ENCODE data around the gene CEP72. TPM values are rescaled to one million over a fixed set of nuclear protein-coding genes. Genes with fewer than 3 reads are reported as not detected.
"Not testable (repeated sequence)": the region's sequence is repeated elsewhere in the genome, so short reads cannot be mapped to it uniquely, and the experiment has no call there.

CEP72 gene
- total RNA-seq, 1 donor from 2014 or later, result 4.8 TPM

GRCh38 chr5:581941-582340 is 30.2 kb upstream of the CEP72 start:
- Histone ChIP-seq H3K4me3 (ENCODE audit: low read depth, low read length) (no peak overlapping the region), H3K27me3 (ENCODE audit: control insufficient read depth, insufficient read depth, low read length) (peaks cover 15% of the 10 kb centered on the region), H3K36me3 (ENCODE audit: control insufficient read depth, insufficient read depth, low read length) (no peaks in the 10 kb centered on the region)
- no peak for TF ChIP-seq CTCF (IDR thresholded peaks at IDR 0.05; ENCODE audit: insufficient read depth, low read length, poor library complexity, severe bottlenecking)
- no peak for DNase-seq (ENCODE audit: low read depth)

DNA sequence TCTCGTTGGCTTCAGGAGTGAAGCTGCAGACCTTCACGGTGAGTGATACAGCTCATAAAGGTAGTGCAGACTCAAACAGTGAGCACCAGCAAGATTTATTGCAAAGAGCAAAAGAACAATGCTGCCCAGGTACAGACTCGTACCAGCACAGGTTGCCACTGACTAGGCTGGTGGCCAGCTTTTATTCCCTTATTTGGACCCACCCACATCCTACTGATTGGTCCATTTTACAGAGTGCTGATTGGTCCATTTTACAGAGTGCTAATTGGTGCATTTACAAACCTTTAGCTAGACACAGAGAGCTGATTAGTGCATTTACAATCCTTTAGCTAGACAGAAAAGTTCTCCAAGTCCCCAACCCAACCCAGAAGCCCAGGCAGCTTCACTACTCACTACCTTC is 29.7 kb upstream of the CEP72 start:
- not testable (repeated sequence) for DNase-seq (ENCODE audit: low read depth); H3K36me3 ChIP-seq (ENCODE audit: control insufficient read depth, insufficient read depth, low read length); H3K4me3 ChIP-seq (ENCODE audit: low read depth, low read length)
- H3K27me3 ChIP-seq (ENCODE audit: control insufficient read depth, insufficient read depth, low read length), result peaks cover 15% of the 10 kb centered on the region

- H3K36me3 ChIP-seq (ENCODE audit: control insufficient read depth, insufficient read depth, low read length), result no peaks in the 10 kb centered on the region
- no peak for DNase-seq (ENCODE audit: low read depth)
- no peak overlapping the region for H3K4me3 ChIP-seq (ENCODE audit: low read depth, low read length)
- no peak for TF ChIP-seq CTCF (IDR thresholded peaks at IDR 0.05; ENCODE audit: insufficient read depth, low read length, poor library complexity, severe bottlenecking)
- peaks cover 15% of the 10 kb centered on the region for H3K27me3 ChIP-seq (ENCODE audit: control insufficient read depth, insufficient read depth, low read length)
Measured at GRCh38 chr5:582936-583635, 29.1 kb upstream of the CEP72 start.

DNA sequence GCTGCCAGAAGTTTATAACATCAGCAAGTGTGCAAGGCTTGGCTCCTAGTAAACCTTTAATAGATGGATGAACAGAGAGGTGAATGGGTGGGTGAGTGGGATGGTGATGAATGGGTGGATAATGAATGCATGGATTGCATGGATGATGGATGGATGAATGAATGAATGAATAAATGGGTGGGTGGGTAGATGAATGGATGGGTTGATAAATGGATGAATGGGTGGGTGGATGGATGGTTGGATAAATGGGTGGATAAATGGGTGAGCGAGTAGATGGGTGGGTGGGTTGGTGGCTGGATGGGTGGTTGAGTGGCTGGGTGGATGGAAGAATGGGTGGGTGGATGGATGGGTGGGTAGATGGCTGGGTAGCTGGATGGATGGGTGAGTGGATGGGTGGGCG is 28.5 kb upstream of the CEP72 start:
- no peak overlapping the region for H3K4me3 ChIP-seq (ENCODE audit: low read depth, low read length)
- DNase-seq (ENCODE audit: low read depth), result no peak
- H3K36me3 ChIP-seq (ENCODE audit: control insufficient read depth, insufficient read depth, low read length), result no peaks in the 10 kb centered on the region
- H3K27me3 ChIP-seq (ENCODE audit: control insufficient read depth, insufficient read depth, low read length), result peaks cover 15% of the 10 kb centered on the region
- TF ChIP-seq CTCF (IDR thresholded peaks at IDR 0.05; ENCODE audit: insufficient read depth, low read length, poor library complexity, severe bottlenecking), result no peak

GRCh38 chr5:584216-584615 is 27.9 kb upstream of the CEP72 start:
- DNase-seq (ENCODE audit: low read depth), result no peak
- no peak for TF ChIP-seq CTCF (IDR thresholded peaks at IDR 0.05; ENCODE audit: insufficient read depth, low read length, poor library complexity, severe bottlenecking)
- Histone ChIP-seq H3K36me3 (ENCODE audit: control insufficient read depth, insufficient read depth, low read length) (no peaks in the 10 kb centered on the region), H3K27me3 (ENCODE audit: control insufficient read depth, insufficient read depth, low read length) (peaks cover 16% of the 10 kb centered on the region), H3K4me3 (ENCODE audit: low read depth, low read length) (no peak overlapping the region)

DNA sequence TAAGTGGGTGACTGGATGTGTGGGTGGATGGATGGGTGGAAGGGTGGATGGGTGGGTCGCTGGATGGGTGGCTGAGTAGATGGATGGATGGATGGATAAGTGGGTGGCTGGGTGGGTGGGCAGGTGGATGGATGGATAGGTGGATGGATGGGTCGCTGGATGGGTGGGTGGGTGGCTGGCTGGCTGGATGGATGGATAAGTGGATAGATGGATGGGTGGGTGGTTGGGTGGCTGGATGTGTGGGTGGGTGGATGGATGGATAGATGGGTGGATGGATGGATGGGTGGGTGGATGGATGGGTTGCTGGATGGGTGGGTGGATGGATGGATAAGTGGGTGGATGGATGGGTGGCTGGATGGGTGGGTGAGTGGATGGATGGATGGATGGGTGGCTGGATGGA is 27.3 kb upstream of the CEP72 start:
- Histone ChIP-seq H3K36me3 (ENCODE audit: control insufficient read depth, insufficient read depth, low read length) (no peaks in the 10 kb centered on the region), H3K4me3 (ENCODE audit: low read depth, low read length) (no peak overlapping the region), H3K27me3 (ENCODE audit: control insufficient read depth, insufficient read depth, low read length) (peaks cover 10% of the 10 kb centered on the region)
- TF ChIP-seq CTCF (IDR thresholded peaks at IDR 0.05; ENCODE audit: insufficient read depth, low read length, poor library complexity, severe bottlenecking), result no peak
- no peak for DNase-seq (ENCODE audit: low read depth)

Data from kidney epithelial cell (primary cell).